HG03378 (cell line): ENCODE measurements around the gene ACAD11.
"Not testable (repeated sequence)": the region's sequence is repeated elsewhere in the genome, so short reads cannot be mapped to it uniquely, and the experiment has no call there.

Experiments used
- ATAC-seq: cut with Tn5 transposase; IDR thresholded peaks from one replicate; pipeline ENCODE4 v1.9.1; 2021; ENCODE audit warnings: mild to moderate bottlenecking, moderate library complexity; ENCODE audit not compliant: unreplicated experiment

Gene ACAD11

DNA sequence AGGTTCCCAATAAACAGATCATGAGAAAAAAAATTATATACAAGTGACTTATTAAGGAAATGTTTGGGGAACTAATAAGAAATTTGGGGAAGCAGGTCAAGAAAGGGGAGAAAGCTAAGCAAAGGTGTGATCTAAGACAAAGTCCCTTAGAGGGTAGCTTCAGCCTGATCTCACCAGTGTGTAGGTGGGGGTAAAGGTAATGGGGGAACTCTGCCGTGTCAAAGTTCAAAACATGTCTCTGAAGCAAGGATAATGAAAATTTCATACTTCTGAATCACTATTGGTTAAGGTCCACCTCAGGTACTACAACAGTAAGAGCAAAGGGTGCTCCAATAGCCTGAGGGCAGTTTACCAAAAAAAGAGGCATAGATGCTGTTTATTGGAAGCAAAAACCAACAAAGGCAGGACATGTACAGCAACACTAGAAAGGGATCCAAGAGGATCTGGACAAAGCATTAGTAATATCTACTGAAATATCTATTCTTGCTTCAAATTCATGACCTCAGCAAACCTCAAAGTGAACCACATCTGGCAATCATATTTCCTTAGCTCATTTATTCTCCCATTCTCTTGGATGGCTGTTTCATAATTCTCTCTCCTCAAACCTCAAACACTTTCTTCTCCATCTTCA lies 6.9 kb downstream of the ACAD11 start:
- no peak for ATAC-seq

DNA sequence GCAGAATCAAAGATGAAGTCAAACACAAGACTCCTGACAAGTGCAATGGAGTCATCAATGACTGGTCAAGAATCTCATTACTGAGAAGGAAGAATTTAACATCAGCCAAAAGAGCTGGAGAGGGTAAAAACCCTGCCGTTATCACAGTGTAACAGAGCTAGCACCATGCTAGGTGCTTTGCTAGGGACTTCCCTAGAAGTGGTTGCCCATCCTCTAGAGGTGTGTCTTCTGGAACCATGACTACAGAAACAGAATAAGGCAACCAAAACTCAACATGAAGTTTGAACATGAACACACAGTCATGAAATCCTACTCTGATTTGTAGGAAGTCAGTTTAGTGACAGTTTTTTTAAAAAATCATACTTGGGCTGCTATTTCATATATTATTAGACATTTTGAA lies 9.5 kb downstream of the ACAD11 start:
- ATAC-seq: no peak

DNA sequence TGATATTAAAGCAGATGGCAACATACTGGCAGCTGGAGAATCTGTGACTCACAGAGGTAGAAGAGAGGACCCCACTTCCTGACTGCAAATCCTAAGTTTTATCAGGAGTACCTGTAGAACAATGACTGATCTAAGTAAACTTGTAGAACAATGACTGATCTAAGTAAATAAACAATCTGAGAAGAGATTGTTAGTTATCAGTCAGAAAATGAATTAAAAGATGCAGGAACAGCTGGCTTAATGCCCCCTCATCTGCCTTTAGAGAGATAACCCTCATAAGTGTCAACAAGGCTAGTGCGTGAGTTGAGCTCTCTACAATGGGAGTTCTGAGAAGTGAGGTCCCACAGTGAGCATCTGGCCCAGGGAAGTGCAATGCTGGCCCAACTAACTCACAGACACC lies 14.6 kb downstream of the ACAD11 start:
- no peak for ATAC-seq

DNA sequence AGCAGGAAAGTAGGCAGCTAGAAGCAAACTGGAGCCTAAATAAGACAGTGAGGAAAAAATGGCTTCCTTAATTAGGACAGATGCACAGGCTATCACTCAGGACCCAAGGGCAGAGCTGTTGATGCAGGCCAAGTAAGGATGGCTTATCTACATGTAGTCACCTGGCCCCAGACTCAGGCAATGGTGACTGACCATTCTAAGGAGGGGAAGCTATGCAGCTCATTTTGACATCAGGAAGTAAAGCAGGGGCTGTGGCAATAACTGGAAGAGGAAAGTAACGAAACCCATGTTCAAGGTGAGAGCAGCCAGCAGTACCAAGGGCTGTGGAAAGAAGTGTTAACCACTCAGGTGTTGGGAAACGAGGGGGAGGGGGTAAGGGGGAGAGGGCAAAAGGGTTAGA lies 16.2 kb downstream of the ACAD11 start:
- ATAC-seq: no peak

DNA sequence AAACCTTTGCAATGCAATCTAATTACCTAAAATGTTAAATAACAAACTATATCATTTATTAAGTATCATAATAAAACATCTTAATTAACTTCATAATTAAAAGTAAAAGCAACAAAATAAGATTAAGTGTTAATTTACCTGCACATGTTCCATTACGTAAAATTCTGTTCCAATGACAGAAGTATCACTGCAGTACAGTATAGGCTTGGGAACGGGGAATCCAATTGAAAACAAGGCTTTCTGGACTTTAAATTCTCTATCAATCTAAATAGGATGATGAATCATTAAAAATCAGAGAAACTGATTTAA lies 17.1 kb downstream of the ACAD11 start:
- ATAC-seq: no peak

DNA sequence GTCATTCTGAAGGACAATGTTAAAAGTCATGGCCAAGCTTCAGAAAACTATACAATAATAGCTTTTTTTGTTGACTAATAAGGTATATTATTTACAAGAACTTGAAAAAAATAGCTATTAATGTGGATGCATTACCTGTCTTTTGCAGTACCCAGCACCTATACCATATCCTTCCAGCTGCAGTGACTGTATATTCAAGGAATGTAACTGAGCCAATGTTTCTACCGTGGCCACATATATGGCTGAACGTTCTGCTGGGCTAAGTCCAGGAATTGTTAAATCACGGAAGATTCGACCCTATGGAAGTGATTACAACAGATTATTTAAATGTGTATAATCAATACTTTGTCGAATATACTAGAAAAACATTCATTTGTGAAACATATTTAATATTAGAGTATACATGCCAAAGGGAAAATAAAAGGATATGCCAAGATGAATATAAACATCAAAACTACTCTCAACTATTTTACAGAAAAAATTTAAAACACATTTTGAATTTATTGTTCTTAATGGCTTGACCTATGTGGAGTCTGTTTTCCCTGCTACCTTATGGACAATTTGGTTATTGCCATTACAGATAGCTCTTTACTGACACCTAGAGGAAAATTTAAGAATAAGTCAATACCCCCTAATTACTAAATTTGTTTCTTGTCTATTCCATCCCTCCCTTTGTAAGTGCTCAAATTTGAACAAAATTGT lies 17.6 kb downstream of the ACAD11 start:
- ATAC-seq: peak; percentile 49

DNA sequence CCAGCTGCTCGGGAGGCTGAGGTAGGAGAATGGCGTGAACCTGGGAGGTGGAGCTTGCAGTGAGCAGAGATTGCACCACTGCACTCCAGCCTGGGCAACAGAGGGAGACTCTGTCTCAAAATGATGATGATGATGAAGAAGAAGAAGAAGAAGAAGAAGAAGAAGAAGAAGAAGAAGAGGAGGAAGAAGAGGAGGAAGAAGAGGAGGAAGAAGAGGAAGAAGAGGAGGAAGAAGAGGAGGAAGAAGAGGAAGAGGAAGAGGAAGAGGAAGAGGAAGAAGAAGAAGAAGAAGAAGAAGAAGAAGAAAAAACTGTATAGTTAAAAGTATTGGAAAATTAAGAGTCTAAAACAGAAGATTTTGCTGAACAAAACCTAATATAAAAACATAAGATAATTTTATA lies 18.2 kb downstream of the ACAD11 start:
- not testable (repeated sequence) for ATAC-seq

DNA sequence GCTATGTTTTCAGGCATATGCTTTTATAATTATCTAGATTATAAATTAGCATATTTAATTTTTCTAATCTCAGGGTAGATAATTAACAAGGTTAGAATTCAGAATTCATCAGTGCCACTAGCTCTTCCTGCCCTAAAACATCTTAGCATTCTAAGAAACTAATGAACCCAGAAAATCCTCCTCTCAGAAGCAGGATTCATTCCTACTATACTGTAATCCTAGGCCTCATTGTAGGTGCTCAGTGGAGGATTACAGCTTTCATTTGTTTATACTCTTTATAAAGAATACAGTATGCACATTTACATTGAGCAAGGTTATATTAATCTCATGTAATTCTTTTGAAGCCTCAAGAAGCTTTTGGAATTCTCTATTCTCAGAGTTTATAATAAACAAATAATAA lies 20.9 kb downstream of the ACAD11 start:
- ATAC-seq: no peak

DNA sequence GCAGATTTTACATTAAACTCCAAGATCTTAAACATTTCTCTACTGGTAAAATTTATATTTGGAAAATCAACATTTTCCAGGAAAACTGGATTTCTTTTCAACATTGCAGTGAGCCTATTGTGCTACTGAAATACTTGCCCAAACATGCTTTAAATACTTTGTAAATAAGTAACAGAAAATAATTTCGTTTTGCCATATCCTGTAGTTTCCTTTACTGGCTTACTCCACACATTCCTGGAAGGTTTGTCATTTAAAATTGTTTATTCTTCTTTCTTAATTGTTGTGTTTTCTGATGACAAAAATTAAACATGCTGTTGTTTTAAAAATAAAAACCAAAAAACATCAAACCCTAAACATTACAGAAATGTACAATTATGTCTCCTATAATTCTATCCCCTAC lies 22.0 kb downstream of the ACAD11 start:
- ATAC-seq: no peak

DNA sequence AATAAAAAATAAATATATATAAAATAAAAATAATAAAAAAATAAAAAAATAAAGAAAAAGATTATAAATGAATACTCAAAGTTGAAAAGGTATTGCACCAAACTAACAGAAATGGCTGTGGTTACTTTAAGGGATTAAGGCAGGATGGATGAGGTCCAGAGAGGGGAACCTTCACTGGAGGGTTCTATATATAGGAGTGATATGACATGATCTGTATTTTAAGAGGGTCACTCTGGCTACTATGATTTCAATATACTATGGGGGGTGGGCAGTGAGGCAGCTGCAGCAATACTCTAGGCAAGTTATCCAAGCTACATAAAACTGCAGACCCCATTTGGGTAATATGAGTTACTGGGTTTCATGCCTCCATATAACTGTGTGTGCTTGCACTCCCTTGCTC lies 24.6 kb downstream of the ACAD11 start:
- no peak for ATAC-seq

DNA sequence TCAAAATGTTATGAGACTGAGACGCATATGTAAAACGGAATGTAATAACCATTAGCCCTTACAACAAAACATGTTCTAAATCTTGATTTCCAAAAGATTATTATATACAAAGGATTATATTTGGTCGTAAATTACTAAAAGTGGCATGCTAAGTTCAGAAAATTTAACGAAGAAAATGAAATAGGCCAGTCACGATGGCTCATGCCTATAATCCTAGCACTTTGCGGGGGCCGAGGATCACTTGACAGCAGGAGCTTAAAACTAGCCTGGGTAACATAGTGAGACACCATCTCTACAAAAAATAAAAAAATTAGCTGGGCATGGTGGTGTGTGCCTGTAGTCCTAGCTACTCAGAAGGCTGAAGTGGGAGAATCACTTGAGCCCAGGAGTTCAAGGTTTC lies 29.0 kb downstream of the ACAD11 start:
- no peak for ATAC-seq

DNA sequence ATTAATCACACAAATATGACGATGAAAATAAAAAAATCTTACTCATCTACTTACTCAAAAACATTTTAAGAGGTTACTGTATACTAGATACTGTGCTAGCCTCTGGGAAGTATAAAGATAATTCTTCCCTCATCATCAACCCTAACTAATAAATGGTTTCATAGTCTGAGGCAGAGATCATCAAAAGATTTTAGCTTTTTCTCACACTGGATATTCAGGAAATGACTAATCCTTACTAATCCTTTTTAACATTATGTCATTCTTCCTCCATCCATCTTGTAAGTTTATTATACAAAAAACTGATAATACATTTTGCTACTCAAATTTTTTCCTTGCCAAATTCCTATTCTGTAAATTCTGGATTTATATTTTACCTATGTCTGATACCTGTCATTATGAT lies 29.7 kb downstream of the ACAD11 start:
- ATAC-seq: no peak

DNA sequence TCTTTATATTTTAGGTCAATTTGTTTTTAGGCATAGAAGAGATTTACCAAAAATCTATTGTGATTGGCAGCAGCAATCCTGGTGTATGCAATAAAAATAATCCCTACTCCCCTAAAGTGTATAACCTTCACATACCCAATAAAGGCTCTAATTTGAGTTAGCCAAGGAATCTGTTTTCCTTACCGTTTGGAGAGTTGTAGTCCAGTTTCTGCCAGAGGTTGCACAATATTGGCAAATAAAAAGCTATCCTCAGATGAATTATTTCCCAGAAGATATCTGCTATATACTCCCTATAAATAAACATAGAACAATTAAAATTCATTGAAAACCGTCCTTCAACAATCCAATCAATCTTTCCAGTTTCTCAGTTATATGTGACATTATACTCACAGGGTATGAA lies 31.5 kb downstream of the ACAD11 start:
- no peak for ATAC-seq

DNA sequence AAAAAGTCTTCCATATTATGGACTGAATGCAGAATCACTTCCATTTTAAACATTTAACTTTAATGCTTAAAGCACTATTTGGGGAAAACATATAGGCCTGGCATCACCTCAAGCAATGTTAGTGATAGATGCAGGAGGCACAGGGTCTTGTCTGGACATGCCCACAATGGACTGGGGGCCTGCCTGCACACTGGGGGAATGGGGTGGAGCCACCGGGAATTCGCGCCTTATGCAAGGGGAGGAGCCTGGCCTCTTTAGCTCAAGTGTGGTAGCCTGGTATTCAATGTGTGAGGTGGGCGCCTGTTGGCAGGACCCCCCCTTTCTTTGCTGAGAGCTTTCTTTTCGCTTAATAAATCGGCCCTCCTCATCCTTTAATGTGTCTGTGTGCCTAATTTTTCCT lies 32.7 kb downstream of the ACAD11 start:
- no peak for ATAC-seq

DNA sequence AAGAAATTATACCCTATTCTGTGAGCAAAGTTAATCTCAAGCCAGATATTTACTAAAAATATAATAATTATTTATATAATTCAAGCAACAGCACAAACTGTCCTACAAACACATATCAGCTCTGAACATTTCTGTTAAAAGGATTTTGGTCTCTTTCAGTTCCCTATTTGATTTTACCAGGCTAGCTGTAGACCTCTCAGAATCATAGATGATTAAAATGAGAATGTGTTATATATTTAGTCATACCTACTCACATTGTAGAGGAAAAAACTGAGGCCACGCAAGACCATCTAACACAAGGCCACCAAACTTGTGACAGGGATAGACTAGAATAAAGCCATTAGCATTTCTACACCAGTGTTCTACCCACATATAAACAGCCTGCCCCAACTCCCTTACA lies 34.0 kb downstream of the ACAD11 start:
- peak; percentile 90 for ATAC-seq

DNA sequence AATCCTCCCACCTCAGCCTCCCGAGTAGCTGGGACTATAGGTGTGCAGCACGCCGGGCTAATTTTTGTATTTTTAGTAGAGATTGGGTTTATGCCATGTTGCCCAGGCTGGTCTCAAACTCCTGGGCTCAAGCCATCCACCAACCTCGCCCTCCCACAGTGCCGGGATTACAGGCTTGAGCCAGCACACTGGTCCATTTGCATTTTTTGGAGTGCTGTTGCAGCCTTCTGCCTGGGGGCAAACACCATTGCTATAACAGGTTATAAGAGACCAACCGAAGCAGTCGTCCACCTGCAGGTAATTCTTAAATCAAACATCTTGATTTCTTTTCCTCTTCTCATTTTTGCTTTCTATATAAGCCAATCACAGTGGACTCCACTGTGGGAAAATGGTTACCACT lies 34.8 kb downstream of the ACAD11 start:
- ATAC-seq: no peak

DNA sequence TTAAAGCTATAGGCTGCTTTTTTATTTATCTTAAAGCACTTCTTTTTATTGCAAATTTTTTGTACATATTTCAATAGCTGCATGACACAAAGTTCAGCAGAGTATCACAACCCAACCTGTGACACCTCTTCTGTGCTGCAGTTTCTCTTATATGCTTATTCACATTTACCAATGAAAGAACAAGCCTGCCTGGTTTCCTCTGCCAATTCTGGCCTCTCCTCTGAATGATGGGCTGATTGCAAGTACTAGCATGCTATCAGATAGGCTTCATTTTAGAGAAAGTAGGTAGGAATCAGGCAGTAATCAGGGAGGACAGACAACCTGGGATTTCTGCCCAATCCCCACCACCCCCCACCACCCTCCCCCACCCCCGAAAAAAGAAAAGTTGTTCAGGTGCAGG lies 36.0 kb downstream of the ACAD11 start:
- no peak for ATAC-seq

DNA sequence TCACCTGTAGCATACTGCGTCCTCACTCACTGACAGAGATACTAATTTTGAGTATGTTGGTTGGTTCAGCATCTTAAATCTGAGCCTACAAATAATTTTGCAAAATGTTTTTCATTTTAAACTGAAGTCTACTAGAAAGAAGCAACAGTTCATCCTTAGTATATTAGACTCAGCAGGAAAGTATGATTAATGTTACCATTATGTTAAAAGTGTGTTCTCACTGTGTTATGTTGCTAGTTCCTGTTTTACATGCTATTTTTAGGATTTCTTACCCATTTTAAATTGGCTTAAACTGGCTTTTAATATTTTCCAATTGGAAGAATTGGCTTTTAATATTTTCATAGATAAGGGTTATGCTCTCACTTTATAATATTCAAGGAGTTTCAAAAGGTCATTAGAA lies 36.8 kb downstream of the ACAD11 start:
- no peak for ATAC-seq

DNA sequence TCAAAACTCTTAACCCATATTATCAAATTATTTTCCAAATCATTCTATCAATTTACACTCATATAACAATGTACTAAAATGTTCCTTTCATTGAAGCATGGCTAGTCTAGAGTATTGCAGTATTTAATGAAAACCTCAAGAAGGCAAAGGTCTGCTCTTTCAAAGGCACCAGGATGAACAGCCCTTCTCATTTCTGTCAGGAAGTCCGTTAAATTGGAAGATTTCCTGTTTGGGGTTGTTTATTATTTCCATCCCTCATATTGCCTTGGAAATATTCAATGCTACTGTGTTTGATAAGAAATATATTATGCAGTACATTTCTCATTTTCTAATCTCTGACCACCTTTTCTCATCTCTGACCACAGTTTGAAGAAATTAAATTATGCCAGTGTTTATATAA lies 37.5 kb downstream of the ACAD11 start:
- no peak for ATAC-seq

DNA sequence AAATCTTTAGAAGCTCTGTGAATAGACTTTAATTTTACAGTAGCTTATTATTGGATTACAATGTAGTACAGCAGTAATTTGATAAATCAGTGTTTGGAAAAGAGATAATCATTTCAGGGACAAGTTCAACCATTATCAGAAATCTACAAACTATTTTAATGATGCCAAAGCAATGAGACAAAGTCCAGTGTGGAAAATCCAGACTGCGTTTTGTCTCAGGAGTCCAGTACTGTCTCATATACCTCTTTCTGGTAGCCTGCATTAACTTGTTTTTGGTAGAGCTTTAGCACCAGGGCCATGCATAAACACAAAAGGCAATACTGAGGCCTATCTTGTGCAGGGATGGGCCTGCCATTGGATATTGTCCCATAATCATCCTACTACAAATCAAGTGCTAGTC lies 42.8 kb downstream of the ACAD11 start:
- no peak for ATAC-seq

DNA sequence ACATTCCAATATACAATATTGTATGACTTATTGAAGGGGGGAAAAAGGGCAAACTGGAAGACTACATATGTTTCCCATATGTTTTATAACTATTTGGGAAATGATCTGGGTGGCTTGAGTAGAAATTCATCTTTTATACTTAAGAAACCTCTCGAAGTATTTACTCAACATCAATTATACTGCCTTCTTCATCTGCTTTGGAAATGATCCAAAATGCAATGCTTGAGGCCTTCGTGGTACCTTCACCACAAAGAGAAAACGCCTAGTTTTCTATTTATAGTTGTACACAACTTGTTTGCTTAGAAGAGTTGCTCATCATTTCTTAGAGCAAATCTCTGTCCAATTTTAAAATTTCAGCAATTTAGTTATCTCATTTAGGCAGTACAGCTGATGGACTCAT lies 43.7 kb downstream of the ACAD11 start:
- ATAC-seq: no peak

DNA sequence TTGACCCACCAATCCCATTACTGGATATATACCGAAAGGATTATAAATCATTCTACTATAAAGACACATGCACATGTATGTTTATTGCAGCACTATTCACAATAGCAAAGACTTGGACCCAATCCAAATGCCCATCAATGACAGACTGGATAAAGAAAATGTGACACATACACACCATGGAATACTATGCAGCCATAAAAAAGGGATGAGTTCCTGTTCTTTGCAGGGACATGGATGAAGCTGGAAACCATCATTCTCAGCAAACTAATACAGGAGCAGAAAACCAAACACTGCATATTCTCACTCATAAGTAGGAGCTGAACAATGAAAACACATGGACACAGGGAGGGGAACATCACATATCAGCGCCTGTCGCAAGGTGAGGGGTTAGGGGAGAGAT lies 44.3 kb downstream of the ACAD11 start:
- ATAC-seq: not testable (repeated sequence)

DNA sequence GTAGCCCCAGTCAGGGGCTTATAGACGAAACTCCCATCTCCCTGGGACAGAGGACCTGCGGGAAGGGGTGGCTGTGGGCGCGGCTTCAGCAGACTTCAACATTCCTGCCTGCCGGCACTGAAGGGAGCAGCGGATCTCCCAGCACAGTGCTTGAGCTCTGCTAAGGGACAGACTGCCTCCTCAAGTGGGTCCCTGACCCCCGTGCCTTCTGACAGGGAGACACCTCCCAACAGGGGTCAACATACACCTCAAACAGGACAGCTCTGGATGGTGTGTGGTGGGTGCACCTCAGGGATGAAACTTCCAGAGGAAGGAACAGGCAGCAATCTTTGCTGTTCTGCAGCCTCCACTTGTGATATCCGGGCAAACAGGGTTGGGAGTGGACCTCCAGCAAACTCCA lies 53.0 kb downstream of the ACAD11 start:
- ATAC-seq: not testable (repeated sequence)
